HG02870 (cell line): ENCODE measurements around the gene PRKAG3.
"Not testable (repeated sequence)": the region's sequence is repeated elsewhere in the genome, so short reads cannot be mapped to it uniquely, and the experiment has no call there.

Source experiments
- ATAC-seq: cut with Tn5 transposase; IDR thresholded peaks from one replicate; pipeline ENCODE4 v1.9.1; 2021; ENCODE audit warnings: mild to moderate bottlenecking, moderate library complexity; ENCODE audit not compliant: unreplicated experiment

The PRKAG3 gene

DNA sequence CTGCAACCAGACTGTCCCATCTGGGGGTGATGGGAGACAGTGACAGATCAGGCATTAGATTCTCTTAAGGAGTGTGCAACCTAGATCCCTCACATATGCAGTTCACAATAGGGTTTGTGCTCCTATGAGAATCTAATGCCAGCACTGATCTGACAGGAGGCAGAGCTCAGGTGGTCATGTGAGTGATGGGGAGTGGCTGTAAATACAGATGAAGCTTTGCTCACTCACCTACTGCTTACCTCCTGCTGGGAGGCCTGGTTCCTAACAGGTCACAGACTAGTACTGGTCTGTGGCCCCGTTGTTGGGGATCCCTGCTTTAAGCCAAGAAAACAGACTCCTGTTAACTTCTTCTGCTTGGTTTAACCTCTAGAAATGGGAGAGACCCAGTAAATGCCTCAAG, 46.5 kb downstream of the PRKAG3 start:
- no peak for ATAC-seq

DNA sequence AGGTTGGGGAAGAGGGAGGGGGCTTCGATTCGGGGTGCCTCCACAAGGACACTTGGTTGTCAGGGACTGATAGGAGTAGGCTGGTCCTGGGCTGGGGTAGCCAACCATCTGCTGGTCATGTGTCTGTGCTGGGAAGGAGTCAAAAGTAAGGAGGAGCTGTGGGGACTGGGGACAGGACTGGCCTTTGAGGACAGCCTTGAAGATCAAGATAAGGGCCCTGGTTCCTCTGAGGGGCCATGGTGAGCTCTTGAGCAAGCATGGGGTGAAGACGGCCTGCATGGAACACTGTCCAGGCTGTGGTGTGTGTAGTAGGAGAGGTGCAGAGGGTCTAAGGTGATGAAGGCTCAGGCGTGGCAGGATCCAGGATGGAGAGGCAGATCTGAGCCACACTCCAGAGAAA, 47.9 kb downstream of the PRKAG3 start:
- no peak for ATAC-seq

DNA sequence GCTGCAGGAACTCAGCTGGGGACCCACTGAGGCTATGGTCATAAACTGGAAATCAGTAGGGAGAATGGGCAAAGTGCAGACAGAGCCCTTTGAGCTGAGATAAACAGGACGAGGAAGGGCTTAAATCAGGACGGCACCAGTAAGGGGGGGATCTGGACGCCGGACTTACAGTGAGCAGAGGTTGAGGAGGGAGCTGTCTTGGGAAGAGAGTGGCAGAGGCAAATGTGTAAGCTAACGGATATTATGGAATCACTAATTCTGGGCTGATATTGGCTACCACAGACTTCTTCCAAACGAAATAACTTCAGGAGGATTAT, 49.1 kb downstream of the PRKAG3 start:
- no peak for ATAC-seq

DNA sequence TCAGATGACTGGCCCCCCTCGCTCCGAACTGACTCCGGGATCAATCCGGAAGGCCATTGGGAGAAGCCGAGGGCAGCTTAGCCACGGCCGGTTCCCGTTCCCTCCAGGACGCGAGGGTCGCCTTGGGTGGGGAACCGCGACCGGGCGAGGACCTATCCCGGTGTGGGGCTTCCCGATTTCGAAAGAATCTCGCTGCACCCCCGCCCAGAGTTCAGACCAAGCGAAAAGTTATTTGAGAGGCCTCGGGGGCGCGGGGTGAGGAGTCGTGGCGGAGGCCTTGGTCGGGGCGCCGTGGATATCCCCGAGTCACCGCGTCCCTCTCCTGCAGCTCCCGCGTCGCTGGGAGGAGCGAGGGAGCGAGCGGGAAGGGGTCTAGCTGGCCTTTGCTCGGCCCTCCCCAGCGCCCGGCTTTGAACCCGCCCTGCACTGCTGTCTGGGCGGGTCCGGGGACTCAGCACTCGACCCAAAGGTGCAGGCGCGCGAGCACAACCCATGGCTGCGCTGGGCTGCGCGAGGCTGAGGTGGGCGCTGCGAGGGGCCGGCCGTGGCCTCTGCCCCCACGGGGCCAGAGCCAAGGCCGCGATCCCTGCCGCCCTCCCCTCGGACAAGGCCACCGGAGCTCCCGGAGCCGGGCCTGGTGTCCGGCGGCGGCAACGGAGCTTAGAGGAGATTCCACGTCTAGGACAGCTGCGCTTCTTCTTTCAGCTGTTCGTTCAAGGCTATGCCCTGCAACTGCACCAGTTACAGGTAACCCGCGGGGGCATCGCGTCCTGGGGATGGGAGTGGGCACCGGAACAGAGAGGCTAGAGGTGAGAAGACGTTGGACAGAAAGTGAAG, 49.7 kb downstream of the PRKAG3 start, which contains the start of gene CYP27A1:
TSS of gene CYP27A1 (plus strand) at position 457 of the 837 bp plus-strand sequence. CDS start at position 493, 36 bp downstream.
- no peak for ATAC-seq

DNA sequence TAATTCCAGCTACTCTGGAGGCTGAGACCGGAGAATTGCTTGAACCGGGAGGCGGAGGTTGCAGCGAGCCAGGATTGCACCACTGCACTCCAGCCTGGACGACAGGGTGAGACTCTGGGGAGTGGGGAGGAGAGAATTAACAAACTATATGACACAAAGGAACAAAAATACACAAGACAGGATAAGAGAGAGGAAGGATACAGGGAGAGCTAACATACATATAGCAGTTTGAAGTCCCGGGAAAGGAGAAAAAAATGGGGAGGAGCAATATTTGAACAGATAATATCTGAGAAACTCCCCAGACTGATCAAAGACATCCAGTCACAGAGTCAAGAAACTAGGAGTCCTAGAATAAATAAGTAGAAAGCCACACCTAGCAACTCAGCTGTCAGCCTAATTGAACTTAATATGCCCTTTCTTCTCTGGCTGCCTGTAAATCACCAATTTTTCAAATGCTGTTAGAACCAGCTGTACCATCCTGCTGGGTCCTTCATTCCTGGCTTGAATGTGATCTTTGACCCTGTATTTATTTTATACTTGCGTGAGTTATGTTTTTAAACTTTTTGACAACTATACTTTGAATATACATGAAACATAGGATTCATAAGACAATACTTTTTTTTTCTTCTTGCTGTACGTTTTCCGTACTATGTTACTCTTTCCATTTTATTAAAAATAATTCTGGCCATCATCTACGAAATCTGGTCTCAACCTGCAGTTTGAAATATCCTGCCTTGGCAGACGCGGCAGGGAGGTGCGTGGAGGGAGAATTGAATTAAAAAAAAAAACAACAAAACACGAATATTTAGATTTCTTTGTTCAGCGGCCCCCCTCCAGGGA, 50.5 kb downstream of the PRKAG3 start:
- ATAC-seq = no peak

DNA sequence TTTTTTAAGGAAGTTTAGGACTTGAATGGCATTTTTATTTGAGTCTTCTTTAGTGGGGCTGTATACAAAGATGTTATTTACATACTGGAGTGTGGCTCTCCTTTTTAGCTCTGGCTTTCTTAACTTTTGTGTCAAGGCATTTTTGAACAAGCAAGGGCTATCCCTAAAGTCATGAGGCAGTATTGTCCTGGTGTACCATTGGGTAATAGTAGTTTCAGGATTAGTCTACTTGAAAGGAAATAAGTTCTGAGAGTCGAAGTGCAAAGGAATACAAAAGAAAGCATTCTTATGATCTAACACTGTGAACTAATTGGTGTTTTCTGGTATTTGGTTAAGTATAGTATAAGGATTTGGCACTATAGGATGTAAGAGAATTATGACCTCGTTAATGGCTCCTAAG, 51.6 kb downstream of the PRKAG3 start:
- no peak for ATAC-seq

DNA sequence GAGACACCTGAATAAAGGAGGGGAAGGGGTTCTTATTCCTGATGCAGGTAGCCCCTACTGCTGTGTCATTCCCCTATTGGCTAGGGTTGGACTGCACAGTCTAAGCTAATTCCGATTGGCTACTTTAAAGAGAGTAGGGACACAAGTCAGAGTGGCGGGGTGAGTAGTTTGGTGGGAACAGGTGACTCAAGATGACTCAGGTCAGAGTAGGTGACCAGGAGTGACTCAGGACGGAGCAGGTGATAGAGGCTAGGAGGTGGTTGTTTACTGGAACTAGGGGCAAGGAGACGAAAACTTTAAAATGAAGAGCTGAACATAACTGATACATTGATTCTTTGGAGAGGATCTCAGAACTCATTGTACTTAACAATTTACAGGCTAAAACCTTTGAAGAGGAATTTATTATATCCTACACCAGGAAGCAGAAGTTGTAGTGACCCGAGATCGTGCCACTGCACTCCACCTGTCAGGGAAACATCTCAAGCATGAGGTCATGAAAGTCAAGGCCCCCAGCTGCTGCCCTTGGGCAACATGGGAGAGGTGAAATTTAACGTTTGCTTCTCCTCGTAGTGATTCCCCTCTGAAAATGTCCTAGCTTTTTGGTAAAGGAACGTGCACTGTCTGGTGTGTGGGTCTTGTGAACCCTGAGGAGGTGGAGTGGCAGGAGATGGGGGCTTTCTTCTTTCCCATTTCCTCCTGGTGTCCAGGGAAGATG, 54.2 kb downstream of the PRKAG3 start:
- no peak for ATAC-seq

DNA sequence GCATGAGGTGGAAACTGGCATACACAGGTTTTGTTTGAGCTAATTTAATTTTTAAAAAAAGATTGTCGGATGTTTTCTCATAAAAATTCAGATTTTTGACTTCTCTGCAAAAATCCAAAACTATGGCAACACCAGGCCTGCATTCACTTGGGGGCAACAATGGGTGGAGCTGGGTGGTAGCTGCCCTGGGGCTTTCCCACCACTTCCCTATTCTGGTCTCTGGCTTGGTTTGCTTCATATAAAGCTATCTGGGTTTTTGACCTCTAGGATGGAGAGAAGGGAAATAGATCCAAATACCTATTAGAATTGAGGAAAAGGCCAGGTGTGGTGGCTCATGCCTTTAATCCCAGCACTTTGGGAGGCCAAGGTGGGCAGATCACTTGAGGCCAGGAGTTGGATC, 55.1 kb downstream of the PRKAG3 start:
- no peak for ATAC-seq

DNA sequence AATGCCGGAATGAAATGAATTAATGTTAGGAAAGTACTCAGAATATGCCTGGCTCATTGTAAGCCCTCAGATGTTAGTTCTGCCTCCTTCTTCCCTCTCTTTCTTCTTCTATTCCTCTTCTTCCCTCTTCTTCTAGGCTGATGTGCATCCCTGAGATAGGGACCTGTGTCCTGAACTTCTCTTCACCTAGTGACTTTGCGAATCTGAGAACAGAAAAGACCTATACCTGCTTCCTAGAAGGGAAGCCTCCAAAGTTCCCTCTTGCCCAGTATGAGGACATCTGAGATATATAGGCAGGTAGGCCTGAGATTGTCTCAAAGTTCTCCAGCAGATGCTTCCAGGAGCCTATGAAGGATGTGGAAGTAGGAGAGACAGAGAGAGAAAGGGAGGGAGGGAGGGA, 57.7 kb downstream of the PRKAG3 start:
- ATAC-seq = no peak

DNA sequence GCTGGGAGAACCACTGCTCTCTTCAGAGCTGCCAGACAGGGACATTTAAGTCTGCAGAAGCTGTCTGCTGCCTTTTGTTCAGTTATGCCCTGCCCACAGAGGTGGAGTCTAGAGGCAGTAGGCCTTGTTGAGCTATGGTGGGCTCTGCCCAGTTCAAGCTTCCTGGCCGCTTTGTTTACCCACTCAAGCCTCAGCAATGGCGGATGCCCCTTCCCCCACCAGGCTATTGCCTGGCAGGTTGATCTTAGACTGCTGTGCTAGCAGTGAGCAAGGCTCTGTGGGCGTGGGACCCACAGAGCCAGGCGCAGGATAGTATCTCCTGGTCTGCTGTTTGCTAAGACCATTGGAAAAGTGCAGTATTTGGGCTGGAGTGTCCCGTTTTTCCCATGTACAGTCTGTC, 58.8 kb downstream of the PRKAG3 start:
- not testable (repeated sequence) for ATAC-seq
